ENCODE results near the gene COX7A1.

The COX7A1 gene

DNA sequence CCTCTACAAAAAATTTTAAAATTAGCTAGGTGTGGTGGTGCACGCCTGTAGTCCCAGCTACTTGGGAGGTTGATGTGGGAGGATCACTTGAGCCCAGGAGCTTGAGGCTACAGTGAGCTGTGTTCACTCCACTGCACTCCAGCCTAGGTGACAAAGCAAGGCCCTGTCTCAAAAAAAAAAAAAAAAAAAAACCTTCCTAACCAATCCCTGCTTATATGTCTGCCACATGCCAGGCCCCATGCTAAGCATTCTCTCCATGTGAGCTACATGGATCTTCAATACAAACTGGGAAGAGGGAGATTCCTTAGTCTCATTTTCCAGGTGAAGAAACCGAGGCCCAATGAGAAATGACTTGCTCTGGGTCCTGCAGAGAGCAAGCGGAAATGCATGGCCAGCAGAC is 43.6 kb downstream of the COX7A1 start:
- Histone ChIP-seq H3K4me1 (ENCODE audit: control insufficient read depth in 1 of 2, insufficient read depth in 2 of 2, low read length in 2 of 2) (peaks cover 0 to 5% of the 10 kb centered on the region in 2 donors), H3K36me3 (ENCODE audit: control insufficient read depth in 1 of 2, insufficient read depth in 2 of 2, low read length in 2 of 2) (peaks cover 4 to 19% of the 10 kb centered on the region in 2 donors)

DNA sequence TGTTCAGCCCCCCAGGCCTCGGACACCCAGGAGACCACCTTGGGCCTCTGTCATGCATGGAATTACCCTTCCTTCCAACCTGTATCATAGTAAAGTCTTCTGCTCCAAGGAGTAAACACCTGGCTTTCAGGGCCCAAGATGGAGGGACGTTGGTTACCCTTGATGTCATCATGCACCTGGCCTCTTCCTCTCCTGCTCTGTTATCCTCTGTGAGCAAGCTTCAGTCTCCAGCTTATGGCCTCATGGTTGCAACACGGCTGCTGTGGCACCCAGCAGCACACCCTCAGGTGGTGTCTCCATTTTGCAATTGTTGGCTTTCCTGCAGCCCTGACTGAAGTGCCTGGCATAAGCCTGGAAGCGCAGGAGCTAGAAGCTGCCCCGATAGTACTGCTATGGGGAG is 45.3 kb downstream of the COX7A1 start:
- no peaks in the 10 kb centered on the region for H3K4me1 ChIP-seq (ENCODE audit: control insufficient read depth in 1 of 2, insufficient read depth in 2 of 2, low read length in 2 of 2)
- no peaks in the 10 kb centered on the region for H3K9me3 ChIP-seq (ENCODE audit: control insufficient read depth in 1 of 2, low read length in 2 of 2)
- H3K27me3 ChIP-seq (ENCODE audit: low read depth, low read length): no peaks in the 10 kb centered on the region
- peaks cover 0 to 9% of the 10 kb centered on the region in 2 donors for H3K36me3 ChIP-seq (ENCODE audit: control insufficient read depth in 1 of 2, insufficient read depth in 2 of 2, low read length in 2 of 2)
- H3K27ac ChIP-seq (ENCODE audit: low read length): no peak overlapping the region
- no peak overlapping the region for H3K4me3 ChIP-seq (ENCODE audit: low read depth in 1 of 2, low read length in 2 of 2)

More for the DNA sequence above, 43.6 kb downstream of the COX7A1 start:
- H3K9me3 ChIP-seq (ENCODE audit: control insufficient read depth in 1 of 2, low read length in 2 of 2): no peaks in the 10 kb centered on the region
- no peaks in the 10 kb centered on the region for H3K27me3 ChIP-seq (ENCODE audit: low read depth, low read length)
- H3K27ac ChIP-seq (ENCODE audit: low read length): no peak overlapping the region
- no peak overlapping the region for H3K4me3 ChIP-seq (ENCODE audit: low read depth in 1 of 2, low read length in 2 of 2)

DNA sequence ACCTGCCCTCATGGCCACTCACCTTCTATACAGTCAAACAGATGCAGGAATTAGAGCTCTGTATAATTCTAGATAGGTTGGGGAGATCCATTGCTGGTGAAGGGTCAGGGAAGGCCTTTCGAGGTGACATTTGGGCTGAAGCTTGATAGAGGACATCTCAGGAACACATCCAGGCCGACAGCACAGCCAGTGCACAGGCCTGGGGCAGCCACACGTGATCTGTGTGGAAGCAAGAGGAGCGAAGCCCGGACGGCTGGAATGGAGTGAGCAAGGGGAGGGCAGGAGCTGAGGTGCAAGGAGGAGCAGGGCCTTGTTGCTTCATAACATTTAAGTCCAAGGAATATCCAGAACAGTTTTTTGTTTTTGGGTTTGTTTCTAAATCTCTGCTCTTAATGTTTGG is 45.8 kb downstream of the COX7A1 start:
- Histone ChIP-seq H3K27ac (ENCODE audit: low read length) (no peak overlapping the region), H3K36me3 (ENCODE audit: control insufficient read depth in 1 of 2, insufficient read depth in 2 of 2, low read length in 2 of 2) (peaks cover 0 to 5% of the 10 kb centered on the region in 2 donors), H3K27me3 (ENCODE audit: low read depth, low read length) (no peaks in the 10 kb centered on the region), H3K4me1 (ENCODE audit: control insufficient read depth in 1 of 2, insufficient read depth in 2 of 2, low read length in 2 of 2) (no peaks in the 10 kb centered on the region), H3K9me3 (ENCODE audit: control insufficient read depth in 1 of 2, low read length in 2 of 2) (no peaks in the 10 kb centered on the region), H3K4me3 (ENCODE audit: low read depth in 1 of 2, low read length in 2 of 2) (no peak overlapping the region)

DNA sequence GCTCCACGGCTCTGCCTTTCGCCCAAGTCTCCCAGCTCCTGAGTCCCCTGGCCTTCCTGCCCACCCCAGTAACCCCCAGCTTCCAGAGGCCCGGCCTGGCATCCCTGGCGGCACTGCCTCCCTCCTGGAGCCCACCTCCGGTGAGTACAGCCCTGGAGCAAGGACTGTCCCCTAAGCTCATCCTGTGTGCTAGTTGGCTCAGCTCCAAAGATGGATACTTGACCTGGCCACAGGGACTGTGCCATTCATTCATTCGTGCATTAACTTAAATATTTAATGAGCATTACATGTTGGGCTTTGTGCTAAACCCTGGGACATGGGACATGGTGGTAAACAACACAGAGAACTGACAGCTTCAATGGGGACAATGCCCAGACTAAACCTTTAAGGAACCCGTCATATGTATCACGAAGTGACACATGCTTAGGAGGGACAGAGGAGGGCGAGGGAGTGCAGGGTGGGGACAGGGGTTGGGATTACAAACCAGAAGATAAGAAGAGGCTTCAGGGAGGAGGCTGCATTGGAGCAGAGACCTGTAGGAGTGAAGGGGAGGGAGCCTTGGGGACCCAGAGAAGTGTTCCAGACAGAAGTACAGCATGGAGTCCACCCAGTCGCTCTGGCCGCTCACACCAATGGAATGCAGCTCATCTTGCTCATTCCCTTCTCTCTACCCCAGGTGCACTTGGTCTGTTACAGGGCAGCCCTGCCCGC is 48.2 kb downstream of the COX7A1 start:
- no peaks in the 10 kb centered on the region for H3K27me3 ChIP-seq (ENCODE audit: low read depth, low read length)
- no peaks in the 10 kb centered on the region for H3K9me3 ChIP-seq (ENCODE audit: control insufficient read depth in 1 of 2, low read length in 2 of 2)
- H3K27ac ChIP-seq (ENCODE audit: low read length): no peak overlapping the region
- H3K4me1 ChIP-seq (ENCODE audit: control insufficient read depth in 1 of 2, insufficient read depth in 2 of 2, low read length in 2 of 2): no peaks in the 10 kb centered on the region
- H3K4me3 ChIP-seq (ENCODE audit: low read depth in 1 of 2, low read length in 2 of 2): no peak overlapping the region
- no peaks in the 10 kb centered on the region for H3K36me3 ChIP-seq (ENCODE audit: control insufficient read depth in 1 of 2, insufficient read depth in 2 of 2, low read length in 2 of 2)

DNA sequence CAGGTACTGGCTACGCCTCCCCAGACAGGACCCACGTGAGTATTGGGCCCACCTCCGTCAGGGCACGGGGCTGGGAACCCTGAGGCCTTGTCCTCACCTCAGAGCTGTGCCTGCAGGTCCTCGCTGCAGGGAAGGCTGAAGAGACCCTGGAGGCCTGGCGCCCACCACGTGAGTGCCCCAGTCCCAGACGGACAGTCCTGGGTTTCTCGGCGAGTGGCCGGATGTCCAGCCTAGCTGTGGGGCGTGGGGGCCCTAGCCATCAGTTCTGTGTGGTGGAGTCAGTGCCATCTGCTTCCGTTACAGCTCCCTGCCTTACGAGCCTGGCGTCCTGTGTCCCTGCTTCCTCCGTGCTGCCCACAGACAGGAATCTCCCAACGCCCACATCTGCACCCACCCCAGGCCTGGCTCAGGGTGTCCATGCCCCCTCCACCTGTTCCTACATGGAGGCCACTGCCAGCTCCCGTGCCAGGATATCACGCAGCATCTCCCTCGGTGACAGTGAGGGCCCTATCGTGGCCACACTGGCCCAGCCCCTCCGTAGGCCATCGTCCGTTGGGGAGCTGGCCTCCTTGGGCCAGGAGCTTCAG is 49.1 kb downstream of the COX7A1 start:
- H3K27me3 ChIP-seq (ENCODE audit: low read depth, low read length): no peaks in the 10 kb centered on the region

DNA sequence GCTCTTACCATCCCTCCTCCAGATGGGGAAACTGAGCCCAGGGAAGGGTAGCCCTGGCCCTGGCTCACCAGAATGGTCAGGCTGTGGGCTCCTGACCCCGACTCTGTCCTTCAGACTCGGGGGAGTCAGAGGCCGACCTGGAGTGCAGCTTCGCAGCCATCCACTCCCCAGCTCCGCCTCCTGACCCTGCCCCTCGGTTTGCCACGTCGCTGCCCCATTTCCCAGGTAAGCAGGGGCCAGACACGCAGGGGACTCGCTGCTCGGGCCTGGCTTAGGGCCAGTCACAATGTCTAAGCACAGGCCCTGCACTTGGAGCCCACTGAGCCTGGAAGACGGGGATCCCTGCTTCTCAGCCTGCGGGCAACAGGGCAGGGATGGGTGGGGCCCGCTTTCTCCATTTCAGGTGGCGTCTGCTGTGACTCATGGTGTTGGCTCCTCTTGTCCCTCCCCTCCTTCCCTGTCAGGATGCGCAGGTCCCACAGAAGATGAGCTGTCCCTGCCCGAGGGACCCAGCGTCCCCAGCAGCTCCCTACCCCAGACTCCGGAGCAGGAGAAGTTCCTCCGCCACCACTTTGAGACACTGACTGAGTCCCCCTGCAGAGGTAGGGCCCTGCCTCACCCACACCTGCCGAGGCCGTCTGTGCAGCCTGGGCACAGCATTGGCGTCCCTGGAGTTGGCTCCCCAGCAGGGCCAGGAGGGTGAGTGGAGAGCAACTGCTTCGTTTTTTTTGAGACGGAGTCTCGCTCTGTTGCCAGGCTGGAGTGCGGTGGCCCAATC is 50.5 kb downstream of the COX7A1 start:
- Histone ChIP-seq H3K4me3 (ENCODE audit: low read depth in 1 of 2, low read length in 2 of 2) (no peak overlapping the region), H3K36me3 (ENCODE audit: control insufficient read depth in 1 of 2, insufficient read depth in 2 of 2, low read length in 2 of 2) (no peaks in the 10 kb centered on the region), H3K27me3 (ENCODE audit: low read depth, low read length) (no peaks in the 10 kb centered on the region), H3K9me3 (ENCODE audit: control insufficient read depth in 1 of 2, low read length in 2 of 2) (no peaks in the 10 kb centered on the region), H3K27ac (ENCODE audit: low read length) (no peak overlapping the region), H3K4me1 (ENCODE audit: control insufficient read depth in 1 of 2, insufficient read depth in 2 of 2, low read length in 2 of 2) (no peaks in the 10 kb centered on the region)

More for the DNA sequence above, 49.1 kb downstream of the COX7A1 start:
- H3K4me1 ChIP-seq (ENCODE audit: control insufficient read depth in 1 of 2, insufficient read depth in 2 of 2, low read length in 2 of 2): no peaks in the 10 kb centered on the region
- H3K27ac ChIP-seq (ENCODE audit: low read length): no peak overlapping the region
- no peaks in the 10 kb centered on the region for H3K36me3 ChIP-seq (ENCODE audit: control insufficient read depth in 1 of 2, insufficient read depth in 2 of 2, low read length in 2 of 2)
- H3K4me3 ChIP-seq (ENCODE audit: low read depth in 1 of 2, low read length in 2 of 2): no peak overlapping the region
- H3K9me3 ChIP-seq (ENCODE audit: control insufficient read depth in 1 of 2, low read length in 2 of 2): no peaks in the 10 kb centered on the region
